CD4-positive, alpha-beta T cell treated with Interleukin-6 for 4 hours (primary cell): ENCODE results near the gene SF3B2.
"Not testable (repeated sequence)": the region's sequence is repeated elsewhere in the genome, so short reads cannot be mapped to it uniquely, and the experiment has no call there.

Experiments
- DNase-seq: peaks from one replicate; pipeline ENCODE4 v3.0.0-alpha.2; 2020; ENCODE audit warnings: mixed read lengths

SF3B2 gene

GRCh38 chr11:66016793-66017177 lies 35.4 kb upstream of the SF3B2 start:
- DNase-seq = no peak

DNA sequence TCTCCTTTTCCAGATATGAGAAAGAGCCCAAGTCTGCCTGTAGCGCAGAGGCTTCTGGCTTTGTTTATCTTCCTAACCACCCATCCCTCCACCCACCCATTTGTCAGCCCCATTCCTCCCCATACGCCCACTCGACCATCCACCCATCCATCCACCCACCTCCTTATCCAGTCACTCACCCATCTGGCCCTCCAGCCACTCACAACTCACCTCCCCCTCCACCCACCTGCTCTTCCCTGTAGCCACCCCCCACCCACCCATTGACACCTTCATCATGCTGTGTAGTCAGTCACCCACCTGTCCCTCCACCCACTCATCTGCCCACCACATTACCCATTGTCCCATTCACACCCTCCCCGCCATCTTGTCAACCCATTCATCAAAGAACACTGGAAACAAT lies 34.8 kb upstream of the SF3B2 start:
- no peak for DNase-seq

DNA sequence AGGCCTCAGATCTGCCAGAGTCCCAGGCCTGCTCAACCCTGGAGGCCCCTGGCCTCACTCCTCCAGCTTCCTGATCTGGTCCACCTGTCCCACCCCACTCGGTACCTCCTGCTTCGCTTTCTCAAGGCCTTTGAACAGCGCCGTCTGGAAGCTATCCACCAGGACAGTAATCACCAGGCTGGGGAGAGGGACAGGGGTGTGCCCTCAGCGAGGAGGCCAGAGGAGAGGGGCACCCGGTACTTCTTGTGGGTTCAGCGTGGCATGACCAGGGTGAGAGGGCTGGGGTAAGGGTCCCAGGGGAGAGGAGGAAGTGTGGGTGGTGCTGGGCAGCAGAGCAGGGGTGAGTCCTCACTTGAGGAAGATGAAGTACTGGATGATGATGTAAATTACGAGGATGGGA lies 32.0 kb upstream of the SF3B2 start:
- DNase-seq = no peak

- peak; percentile 19 for DNase-seq
These were observed 31.4 kb upstream of the SF3B2 start for GRCh38 chr11:66020618-66021357.

DNA sequence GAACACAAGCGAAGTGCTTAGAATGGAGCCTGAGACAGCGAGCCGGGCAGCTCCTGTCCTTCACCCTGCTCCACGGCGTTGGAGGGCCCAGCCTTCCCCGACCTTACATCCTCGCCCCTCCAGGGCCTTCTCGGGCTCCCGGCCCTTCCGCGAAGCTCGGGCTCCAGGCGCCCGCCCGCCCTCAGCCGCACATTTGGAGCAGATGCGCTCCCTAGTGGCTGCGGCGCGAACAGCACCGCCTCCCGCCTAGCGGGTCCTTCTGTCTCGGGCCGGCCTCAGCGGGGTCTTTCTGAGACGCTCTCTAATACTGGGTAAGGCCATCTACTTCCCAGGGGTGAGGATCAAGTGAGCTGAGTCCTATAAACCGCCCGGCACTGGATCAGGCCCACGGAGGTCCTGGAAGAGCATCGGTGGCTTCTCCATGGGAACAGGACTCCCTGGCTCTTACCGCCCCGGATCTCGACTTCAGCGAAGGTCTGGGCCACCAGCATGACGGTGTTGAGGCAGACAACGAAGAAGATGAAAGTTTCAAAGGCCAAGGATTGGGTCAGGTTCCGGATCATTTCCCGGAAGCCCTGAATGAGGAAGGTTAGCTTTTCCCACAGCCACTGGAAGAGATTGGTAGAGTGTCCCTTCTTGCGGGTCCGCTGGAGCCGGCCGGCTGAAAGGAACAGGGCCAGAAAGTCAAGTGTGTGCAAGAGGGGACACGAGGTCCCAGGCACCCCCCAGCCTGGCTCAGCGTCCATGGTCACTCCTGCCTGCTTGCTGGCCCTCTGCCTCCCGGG lies 29.6 kb upstream of the SF3B2 start:
- peak; percentile 81 for DNase-seq

- not testable (repeated sequence) for DNase-seq
These were observed 29.1 kb upstream of the SF3B2 start for GRCh38 chr11:66023186-66023440.

DNA sequence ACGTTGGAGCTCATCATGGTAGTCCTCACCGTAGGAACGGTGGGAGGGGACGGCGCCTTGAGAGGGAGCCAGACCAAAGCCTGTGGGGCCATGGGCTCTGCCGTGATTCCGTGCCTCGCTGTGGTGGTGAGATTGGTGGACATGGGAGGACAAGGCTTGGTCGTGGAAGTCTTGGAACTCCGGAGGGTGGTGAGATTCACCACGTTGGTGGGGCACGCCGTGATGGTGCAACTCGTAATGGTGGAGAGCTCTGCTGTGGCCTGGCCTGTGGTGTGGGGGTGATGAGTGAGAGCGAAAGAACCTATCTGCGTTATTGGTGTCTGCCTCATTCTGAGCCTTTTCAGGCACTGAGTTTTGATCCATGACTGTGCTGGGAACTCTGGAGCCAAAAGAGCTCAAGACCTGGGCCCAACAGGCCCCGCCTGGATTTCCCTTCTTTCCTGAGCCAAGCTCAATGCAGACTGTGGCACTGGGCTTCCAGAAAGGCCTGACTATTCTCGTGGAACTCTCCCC lies 26.1 kb upstream of the SF3B2 start, which contains the start of gene CATSPER1:
TSS of gene CATSPER1 (minus strand) at position 463 of the 513 bp plus-strand sequence. CDS start at position 363, 100 bp downstream.
- no peak for DNase-seq

DNA sequence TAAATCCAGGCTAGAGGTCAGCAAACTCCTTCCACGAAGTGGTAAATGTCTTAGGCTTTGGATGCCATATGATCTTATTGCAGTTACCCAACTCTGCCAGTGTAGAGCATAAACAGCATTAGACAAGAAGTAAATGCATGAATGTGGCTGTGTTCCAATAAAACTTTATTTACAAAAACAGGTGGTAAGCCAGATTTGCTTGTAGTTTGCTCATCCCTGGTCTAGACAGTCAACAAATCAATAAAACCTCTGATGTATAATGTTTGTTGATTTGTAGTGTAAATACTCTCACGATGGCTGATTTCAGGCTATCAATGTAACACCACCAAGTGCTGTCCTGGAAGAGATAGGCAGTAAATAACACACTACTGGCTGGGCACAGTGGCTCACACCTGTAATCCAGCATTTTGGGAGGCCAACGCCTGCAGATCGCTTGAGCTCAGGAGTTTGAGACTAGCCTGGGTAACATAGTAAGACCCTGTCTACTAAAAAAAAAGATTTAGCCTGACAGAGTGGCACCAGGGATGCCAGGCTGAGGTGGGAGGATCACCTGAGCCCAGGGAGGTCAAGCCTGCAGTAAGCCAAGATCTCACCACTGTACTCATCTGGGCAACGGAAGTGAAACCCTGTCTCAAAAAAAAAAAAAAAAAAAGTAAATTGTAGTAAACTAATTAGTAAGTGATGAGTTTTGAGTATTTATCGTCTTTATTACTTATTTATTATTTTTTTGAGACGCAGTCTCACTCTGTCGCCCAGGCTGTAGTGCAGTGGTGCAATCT lies 19.0 kb upstream of the SF3B2 start:
- no peak for DNase-seq

DNA sequence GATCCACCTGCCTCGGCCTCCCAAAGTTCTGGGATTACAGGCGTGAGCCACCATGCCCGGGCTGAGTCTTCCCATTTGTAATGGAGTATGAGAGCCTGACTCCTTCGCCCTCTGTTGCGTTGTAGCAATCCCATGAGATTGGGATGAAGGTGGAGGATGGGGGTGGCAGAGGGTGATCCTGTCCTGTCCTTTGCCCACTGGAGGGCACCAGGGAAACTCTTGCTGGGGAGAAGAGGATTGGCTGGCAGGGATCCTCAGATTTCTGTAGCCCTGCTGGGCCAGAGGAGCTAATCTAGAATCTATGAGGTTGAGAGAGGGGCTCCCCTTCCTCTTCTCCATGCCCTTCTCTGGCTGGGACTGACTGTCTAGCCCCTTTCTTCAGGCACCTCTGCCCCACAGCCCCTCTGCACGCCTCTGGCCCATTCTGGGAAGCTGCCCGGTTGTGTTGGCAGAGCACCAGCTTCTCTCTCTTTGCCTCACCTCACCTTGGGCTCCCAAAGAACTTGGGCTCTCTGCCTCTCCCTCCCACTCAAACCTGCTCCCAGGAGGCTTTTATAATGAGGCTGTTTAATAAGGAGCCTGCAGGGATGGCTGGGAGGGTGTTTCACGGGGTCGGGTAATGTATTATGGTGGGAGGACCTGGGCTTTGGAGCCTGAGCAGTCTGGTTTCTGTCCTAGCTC lies 16.4 kb upstream of the SF3B2 start:
- DNase-seq = no peak

GRCh38 chr11:66036334-66036710 lies 15.8 kb upstream of the SF3B2 start:
- DNase-seq = no peak

DNA sequence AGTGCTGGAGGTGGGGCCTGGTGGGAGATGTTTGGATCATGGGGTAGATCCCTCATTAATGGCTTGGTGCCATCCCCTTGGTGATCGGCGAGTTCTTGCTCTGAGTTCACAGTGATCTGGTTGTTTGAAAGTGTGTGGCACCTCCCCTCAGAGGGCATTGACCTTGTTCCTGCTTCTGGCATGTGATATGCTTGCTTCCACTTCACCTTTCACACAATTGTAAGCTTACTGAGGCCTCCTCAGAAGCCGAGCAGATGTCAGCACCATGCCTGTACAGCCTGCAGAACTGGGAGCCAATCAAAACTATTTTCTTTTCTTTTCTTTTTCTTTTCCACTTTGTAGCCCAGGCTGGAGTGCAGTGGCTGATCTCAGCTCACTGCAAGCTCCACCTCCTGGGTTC lies 14.8 kb upstream of the SF3B2 start:
- no peak for DNase-seq

GRCh38 chr11:66039765-66040164 lies 12.4 kb upstream of the SF3B2 start:
- no peak for DNase-seq

GRCh38 chr11:66042227-66042995 lies 9.8 kb upstream of the SF3B2 start:
- no peak for DNase-seq

DNA sequence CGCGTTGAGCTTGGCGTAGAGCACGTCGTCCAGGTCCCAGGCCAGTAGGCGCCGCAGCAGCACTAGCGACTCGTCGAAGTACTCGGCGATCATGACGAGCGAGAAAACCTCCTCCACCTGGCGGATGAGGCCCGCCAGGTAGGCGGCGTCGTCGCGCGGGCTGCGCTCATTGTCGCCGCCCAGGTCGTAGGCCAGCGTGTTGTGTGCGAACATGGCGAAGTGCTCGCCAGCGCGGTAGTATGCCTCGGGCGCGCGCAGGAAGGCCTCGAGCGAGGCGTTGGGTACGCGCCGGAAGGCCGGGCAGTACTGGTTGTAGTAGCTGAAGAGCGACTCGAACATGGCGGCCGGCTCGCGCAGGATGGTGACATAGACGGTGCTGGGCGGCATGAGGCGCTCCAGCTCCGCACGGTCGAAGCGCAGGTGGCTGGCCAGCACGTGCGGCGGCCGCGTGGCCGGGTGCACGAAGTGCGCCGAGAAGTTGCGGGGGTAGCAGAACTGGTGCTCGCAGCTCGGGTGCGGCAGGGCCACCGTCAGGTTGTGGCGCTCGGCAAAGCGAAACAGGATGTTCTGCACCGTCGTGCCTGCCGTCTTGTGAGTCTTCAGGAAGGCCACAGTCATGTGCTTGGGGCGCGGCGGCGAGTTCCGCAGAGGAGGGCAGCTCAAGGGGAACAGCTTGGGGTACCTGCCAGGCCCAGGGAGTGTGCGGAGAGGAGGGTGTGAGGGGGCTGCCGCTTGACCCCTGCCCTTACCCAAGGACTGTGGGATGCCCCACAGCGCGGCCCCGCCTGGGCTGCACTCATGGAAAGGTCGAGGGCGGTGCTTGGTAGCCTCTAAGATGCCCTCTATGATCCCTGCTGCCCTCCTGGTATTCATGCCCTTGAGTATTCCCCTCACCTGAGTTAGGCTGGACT lies 8.9 kb upstream of the SF3B2 start:
- no peak for DNase-seq

GRCh38 chr11:66044757-66045156 lies 7.4 kb upstream of the SF3B2 start:
- DNase-seq = peak; percentile 10

DNA sequence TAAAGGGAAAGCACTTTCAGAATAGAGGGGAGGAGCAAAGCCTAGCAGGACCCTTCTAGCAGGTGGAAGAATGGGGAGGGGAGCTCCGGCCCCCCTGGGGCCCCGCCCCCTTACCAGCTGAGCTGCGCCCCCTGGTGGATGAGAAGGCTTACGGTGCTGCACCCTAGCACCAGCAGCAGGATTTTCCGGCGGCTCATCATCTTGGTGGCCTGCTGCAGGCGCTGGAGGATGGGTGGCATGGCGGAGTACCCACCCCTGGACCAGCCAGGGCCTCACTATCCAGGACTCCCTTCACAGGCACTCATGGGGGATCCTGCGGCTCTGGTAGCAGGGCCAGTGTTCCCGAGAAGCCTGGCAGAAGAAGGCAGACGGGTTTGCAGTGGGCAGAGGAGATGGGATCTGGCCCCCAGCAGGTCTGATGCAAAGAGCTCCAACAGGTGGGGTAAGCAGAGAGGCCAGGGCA lies 7.0 kb upstream of the SF3B2 start:
- peak; percentile 87 for DNase-seq

- DNase-seq = no peak
These were observed 5.3 kb upstream of the SF3B2 start for GRCh38 chr11:66046901-66047300.

DNA sequence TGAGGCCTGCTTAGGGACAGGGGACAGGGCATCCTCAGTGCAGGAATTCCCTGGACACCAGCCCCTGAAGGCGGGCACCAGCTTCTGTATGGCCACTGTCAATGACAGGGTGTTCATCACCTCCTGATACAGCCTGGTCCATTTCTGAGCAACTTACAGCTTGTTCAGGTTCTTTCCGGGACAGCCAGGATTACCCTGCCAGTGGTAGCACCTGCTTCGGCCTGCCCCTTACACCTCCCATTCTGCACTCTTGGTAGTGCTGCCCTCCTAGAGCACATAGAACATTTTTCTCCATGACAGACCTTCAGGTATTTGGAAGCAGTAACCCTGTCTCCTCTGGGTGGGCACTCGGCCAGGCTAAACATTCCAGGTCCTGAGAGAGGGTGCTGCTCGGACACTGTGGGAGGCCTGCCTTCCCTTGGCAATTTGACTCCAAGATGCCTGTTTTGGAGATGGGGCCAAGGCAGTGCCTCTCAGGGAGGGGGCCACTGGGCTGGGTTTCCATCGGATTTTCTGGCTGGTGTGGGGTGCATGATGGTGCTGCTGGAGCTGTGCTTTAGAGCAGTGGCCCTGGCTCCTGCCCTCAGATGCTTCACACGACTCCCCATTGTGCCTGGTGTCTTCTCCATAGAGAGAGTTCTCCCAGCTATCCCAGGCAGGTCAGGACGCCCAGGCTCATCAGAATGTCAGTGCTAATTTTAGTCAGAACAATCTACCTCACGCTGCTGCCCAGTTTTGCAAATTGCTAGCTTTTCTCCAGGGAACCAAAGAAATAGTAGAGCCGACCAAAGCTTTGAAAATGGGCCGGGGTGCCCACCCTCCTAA lies 4.4 kb upstream of the SF3B2 start:
- no peak for DNase-seq

DNA sequence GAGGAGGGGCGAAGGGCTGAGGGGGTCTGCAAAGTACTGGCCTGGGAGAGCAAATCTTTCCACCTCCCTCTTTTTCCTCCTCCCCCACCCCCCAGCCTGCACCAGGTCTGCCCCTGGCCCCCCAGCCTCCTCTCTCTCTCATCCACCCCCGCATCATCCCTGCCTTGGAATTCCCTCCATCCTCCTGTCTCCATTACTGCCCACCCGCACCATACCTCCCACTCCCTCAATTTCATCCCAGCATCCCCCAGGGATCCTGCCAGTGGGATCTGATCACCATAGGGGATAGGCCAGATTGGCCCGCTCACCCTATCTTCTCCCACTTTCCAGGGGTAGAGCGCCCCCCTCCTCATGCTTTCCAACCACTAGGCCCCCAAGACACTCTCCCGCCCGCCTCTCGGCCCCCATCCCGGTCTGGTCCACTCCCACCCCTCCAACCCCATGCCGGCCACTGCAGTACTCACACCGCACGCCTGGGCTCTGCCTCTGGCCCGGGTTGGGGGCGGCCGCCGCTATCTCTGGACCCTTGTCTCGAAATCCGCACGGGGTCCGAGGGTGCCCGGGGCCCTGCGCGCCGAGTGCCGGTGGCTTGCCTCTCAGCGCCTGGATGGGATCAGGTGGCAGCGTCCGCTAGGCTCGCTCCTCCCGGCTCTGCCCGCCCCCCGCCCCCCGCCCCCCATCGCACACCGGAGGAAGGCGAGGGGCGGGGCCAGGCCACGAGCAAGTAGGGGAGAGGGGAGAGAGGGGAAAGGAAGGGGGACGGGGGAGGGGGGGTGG lies 3.4 kb upstream of the SF3B2 start, which contains the start of gene GAL3ST3:
TSS of gene GAL3ST3 (minus strand) at position 615 of the 777 bp plus-strand sequence. CDS start 3,746 bp downstream, outside the sequence.
- DNase-seq = peak; percentile 31
